ENCODE data around the gene THRA. TPM values are rescaled to one million over a fixed set of nuclear protein-coding genes. Genes with fewer than 3 reads are reported as not detected.

THRA gene
- total and polyA plus RNA-seq, 11 donors = 50.6 to 105 (median 69.8) TPM

GRCh38 chr17:40022961-40023541 is 39.7 kb upstream of the THRA start:
- Histone ChIP-seq H3K4me3 (no peak overlapping the region), H3K36me3 (peaks cover 0 to 85% (median 76%) of the 10 kb centered on the region in 9 donors), H3K27me3 (no peaks in the 10 kb centered on the region), H3K9me3 (no peaks in the 10 kb centered on the region), H3K4me1 (peaks cover 0 to 47% (median 19%) of the 10 kb centered on the region in 12 donors), H3K27ac (peak overlapping the region in 1 of 12 donors; percentile 2)
- TF ChIP-seq CTCF (IDR thresholded peaks at IDR 0.05) = no peak
- TF ChIP-seq POLR2A (IDR thresholded peaks at IDR 0.05) = no peak
- DNase-seq (peak in 1 of 5 donors; percentile 31), ATAC-seq (no peak)
- intact Hi-C loops (cut with DNase I) = loop anchor here in 1 of 10 donors (10.0 kb wide), 1 partner anchor 152 kb away; the partner anchor contains the start of gene RAPGEFL1
- 80 to 89% (median 86%) methylated on average over 15 to 19 of the region's 19 CpGs for WGBS, 4 donors

GRCh38 chr17:40023590-40024292 is 39.0 kb upstream of the THRA start:
- TF ChIP-seq CTCF (IDR thresholded peaks at IDR 0.05) (no peak), POLR2A (IDR thresholded peaks at IDR 0.05) (no peak)
- Histone ChIP-seq H3K27ac (peak overlapping the region in 4 of 12 donors; percentile 2 to 29 (median 18)), H3K4me3 (no peak overlapping the region), H3K4me1 (peaks cover 0 to 41% (median 12%) of the 10 kb centered on the region in 12 donors), H3K27me3 (no peaks in the 10 kb centered on the region), H3K9me3 (no peaks in the 10 kb centered on the region), H3K36me3 (peaks cover 0 to 92% (median 83%) of the 10 kb centered on the region in 9 donors)
- DNase-seq (peak in 3 of 5 donors; percentile 56 to 67 (median 60)), ATAC-seq (peak in 2 of 4 donors; percentile 46 to 64)
- intact Hi-C loops (cut with DNase I) = loop anchor here in 1 of 10 donors (10.0 kb wide), 1 partner anchor 151 kb away; the partner anchor contains the start of gene RAPGEFL1
- WGBS, 4 donors = 68 to 76% (median 71%) methylated on average over 10 of the region's 10 CpGs

- Histone ChIP-seq H3K9me3 (no peaks in the 10 kb centered on the region), H3K27ac (no peak overlapping the region), H3K4me3 (no peak overlapping the region), H3K4me1 (peaks cover 0 to 33% (median 9%) of the 10 kb centered on the region in 12 donors), H3K36me3 (peaks cover 0 to 95% (median 85%) of the 10 kb centered on the region in 9 donors), H3K27me3 (no peaks in the 10 kb centered on the region)
- no peak for ATAC-seq
- DNase-seq = no peak
- intact Hi-C loops (cut with DNase I) = loop anchor here in 4 of 10 donors (1.0 to 10.0 kb wide), 4 partner anchors 12 to 150 kb away; partner anchors contain the start of gene RAPGEFL1 (in 1 of the 4)
- no peak for TF ChIP-seq CTCF (IDR thresholded peaks at IDR 0.05)
- no peak for TF ChIP-seq POLR2A (IDR thresholded peaks at IDR 0.05)
- WGBS, 4 donors = 90 to 96% (median 94%) methylated on average over 8 of the region's 8 CpGs
Observed at GRCh38 chr17:40024901-40025300, 37.9 kb upstream of the THRA start.

- H3K4me3 ChIP-seq = no peak overlapping the region
- H3K36me3 ChIP-seq = peaks cover 0 to 95% (median 85%) of the 10 kb centered on the region in 9 donors
- DNase-seq = no peak
- H3K4me1 ChIP-seq = peaks cover 0 to 33% (median 9%) of the 10 kb centered on the region in 12 donors
- 91 to 95% (median 91%) methylated on average over 2 of the region's 2 CpGs for WGBS, 4 donors
- no peak for ATAC-seq
- intact Hi-C loops (cut with DNase I) = loop anchor here in 4 of 10 donors (1.0 to 10.0 kb wide), 4 partner anchors 12 to 149 kb away; partner anchors contain the start of gene RAPGEFL1 (in 1 of the 4)
- TF ChIP-seq POLR2A (IDR thresholded peaks at IDR 0.05) = no peak
- no peak for TF ChIP-seq CTCF (IDR thresholded peaks at IDR 0.05)
- H3K27ac ChIP-seq = no peak overlapping the region
- no peaks in the 10 kb centered on the region for H3K27me3 ChIP-seq
- H3K9me3 ChIP-seq = no peaks in the 10 kb centered on the region
Observed at GRCh38 chr17:40025559-40025958, 37.2 kb upstream of the THRA start.
